HG03378 (cell line): ENCODE results near the gene FLYWCH1.

Experiments
- ATAC-seq: cut with Tn5 transposase; IDR thresholded peaks from one replicate; pipeline ENCODE4 v1.9.1; 2021; ENCODE audit warnings: mild to moderate bottlenecking, moderate library complexity; ENCODE audit not compliant: unreplicated experiment

Gene FLYWCH1

GRCh38 chr16:2968738-2969544, 57.2 kb downstream of the FLYWCH1 start, which contains the start of gene PAQR4:
Gene PAQR4, plus strand, starts transcription at chr16:2969348. Its CDS starts 327 bp downstream, at chr16:2969675.
- ATAC-seq: peak; percentile 52

GRCh38 chr16:2969545-2970521, 58.1 kb downstream of the FLYWCH1 start:
- ATAC-seq: no peak

- no peak for ATAC-seq
Measured at GRCh38 chr16:2970563-2970962, 58.8 kb downstream of the FLYWCH1 start.

GRCh38 chr16:2971134-2971984, 59.6 kb downstream of the FLYWCH1 start:
- ATAC-seq: no peak

GRCh38 chr16:2971985-2972784, 60.5 kb downstream of the FLYWCH1 start:
- ATAC-seq: no peak

GRCh38 chr16:2973093-2973492, 61.4 kb downstream of the FLYWCH1 start:
- no peak for ATAC-seq

GRCh38 chr16:2973605-2974318, 62.0 kb downstream of the FLYWCH1 start:
- ATAC-seq: no peak

GRCh38 chr16:2974319-2975056, 62.8 kb downstream of the FLYWCH1 start:
- ATAC-seq: no peak

- no peak for ATAC-seq
Measured at GRCh38 chr16:2975161-2975795, 63.5 kb downstream of the FLYWCH1 start.

GRCh38 chr16:2976201-2976600, 64.5 kb downstream of the FLYWCH1 start:
- ATAC-seq: no peak

GRCh38 chr16:2976673-2977072, 64.9 kb downstream of the FLYWCH1 start:
- ATAC-seq: no peak

GRCh38 chr16:2977440-2977839, 65.7 kb downstream of the FLYWCH1 start:
- ATAC-seq: no peak

GRCh38 chr16:2979669-2980226, 68.0 kb downstream of the FLYWCH1 start:
- no peak for ATAC-seq

- peak; percentile 53 for ATAC-seq
Measured at GRCh38 chr16:2980227-2981176, 68.8 kb downstream of the FLYWCH1 start, which contains the start of gene PKMYT1. Gene PKMYT1, minus strand, starts transcription at chr16:2980446. Its CDS starts 789 bp downstream, at chr16:2979657.

- ATAC-seq: no peak
Measured at GRCh38 chr16:2981177-2981898, 69.6 kb downstream of the FLYWCH1 start.

GRCh38 chr16:2981899-2982250, 70.1 kb downstream of the FLYWCH1 start:
- no peak for ATAC-seq
